Measurements from ENCODE around the gene KCNQ1.

- no peak for TF ChIP-seq CTCF (IDR thresholded peaks at IDR 0.05)
- TF ChIP-seq IRF2 (CRISPR knock-in tag; IDR thresholded peaks at IDR 0.05; ENCODE audit: borderline replicate concordance, low read depth), result no peak
- TF ChIP-seq ZNF396 (CRISPR knock-in tag; IDR thresholded peaks at IDR 0.05; ENCODE audit: borderline replicate concordance), result no peak
- no peak for TF ChIP-seq E2F1 (CRISPR knock-in tag; IDR thresholded peaks at IDR 0.05)
- no peak for TF ChIP-seq SP1 (CRISPR knock-in tag; conservative IDR thresholded peaks at IDR 0.05)
- TF ChIP-seq NR1H2 (CRISPR knock-in tag; IDR thresholded peaks at IDR 0.05), result no peak
- no peak for TF ChIP-seq ZNF138 (CRISPR knock-in tag; conservative IDR thresholded peaks at IDR 0.05)
- no peak for TF ChIP-seq FOXK1 (CRISPR knock-in tag; IDR thresholded peaks at IDR 0.05)
These were observed 243.8 kb downstream of the KCNQ1 start for GRCh38 chr11:2688381-2689231.

All from WTC11 (cell line).